Loucy (cell line): Measurements from ENCODE around the gene STX18.

ENCODE experiments used
- CTCF ChIP-seq: fragments of 200-600 bp; sonication (generic); conservative IDR thresholded peaks from 2 replicates; pipeline ENCODE4 v1.5.1; 2014; ENCODE audit warnings: mild to moderate bottlenecking, antibody characterized with exemption, low read length
- EZH2phosphoT487 ChIP-seq: fragments of 200-600 bp; IDR thresholded peaks from 2 replicates; pipeline ENCODE4 v1.6.1; 2018; ENCODE audit warnings: antibody characterized with exemption, mild to moderate bottlenecking, moderate library complexity, borderline replicate concordance

GRCh38 chr4:4472344-4472958 lies 69.4 kb downstream of the STX18 start:
- TF ChIP-seq CTCF (no peak), EZH2phosphoT487 (no peak)
